SJCRH30 (cell line): ENCODE results near the gene CSMD2. TPM values are rescaled to one million over a fixed set of nuclear protein-coding genes. Genes with fewer than 3 reads are reported as not detected.
A peak's percentile ranks its signal among the peaks of the same experiment; 100 is the strongest.

Source experiments
- DNase-seq, 2 experiments: peaks; one replicate each; pipeline ENCODE4 v3.0.0-alpha.2; 2015 to 2020
- H3K27ac ChIP-seq: fragments of 250-450 bp; sonication (Bioruptor Pico); 2 replicates; pipeline ENCODE4 v1.5.1; 2020; ENCODE audit warnings: mild to moderate bottlenecking, moderate library complexity
- H3K27me3 ChIP-seq: fragments of 250-450 bp; sonication (Bioruptor Pico); 2 replicates; pipeline ENCODE4 v1.5.1; 2020; ENCODE audit warnings: mild to moderate bottlenecking, moderate library complexity
- H3K36me3 ChIP-seq: fragments of 250-450 bp; sonication (Bioruptor Pico); 2 replicates; pipeline ENCODE4 v1.5.1; 2020; ENCODE audit warnings: mild to moderate bottlenecking, moderate library complexity
- H3K4me1 ChIP-seq: fragments of 250-450 bp; sonication (Bioruptor Pico); 2 replicates; pipeline ENCODE4 v1.5.1; 2020; ENCODE audit warnings: mild to moderate bottlenecking, moderate library complexity
- H3K4me3 ChIP-seq: fragments of 250-450 bp; sonication (Bioruptor Pico); 2 replicates; pipeline ENCODE4 v1.5.1; 2020; ENCODE audit warnings: mild to moderate bottlenecking, moderate library complexity
- H3K9me3 ChIP-seq: fragments of 250-450 bp; sonication (Bioruptor Pico); replicated peaks from 2 replicates; pipeline ENCODE4 v1.5.1; 2020; ENCODE audit warnings: mild to moderate bottlenecking, moderate library complexity
- total RNA-seq: library from RNA; depleted of rRNA; stranded (reverse); fragments of >200 nt; shearing (Covaris generic); gene quantifications from 2 replicates; pipeline ENCODE4 v1.2.3, GENCODE V29; 2014

Gene CSMD2
- total RNA-seq, 1 experiment from 2014 or later: 0.14 TPM

DNA sequence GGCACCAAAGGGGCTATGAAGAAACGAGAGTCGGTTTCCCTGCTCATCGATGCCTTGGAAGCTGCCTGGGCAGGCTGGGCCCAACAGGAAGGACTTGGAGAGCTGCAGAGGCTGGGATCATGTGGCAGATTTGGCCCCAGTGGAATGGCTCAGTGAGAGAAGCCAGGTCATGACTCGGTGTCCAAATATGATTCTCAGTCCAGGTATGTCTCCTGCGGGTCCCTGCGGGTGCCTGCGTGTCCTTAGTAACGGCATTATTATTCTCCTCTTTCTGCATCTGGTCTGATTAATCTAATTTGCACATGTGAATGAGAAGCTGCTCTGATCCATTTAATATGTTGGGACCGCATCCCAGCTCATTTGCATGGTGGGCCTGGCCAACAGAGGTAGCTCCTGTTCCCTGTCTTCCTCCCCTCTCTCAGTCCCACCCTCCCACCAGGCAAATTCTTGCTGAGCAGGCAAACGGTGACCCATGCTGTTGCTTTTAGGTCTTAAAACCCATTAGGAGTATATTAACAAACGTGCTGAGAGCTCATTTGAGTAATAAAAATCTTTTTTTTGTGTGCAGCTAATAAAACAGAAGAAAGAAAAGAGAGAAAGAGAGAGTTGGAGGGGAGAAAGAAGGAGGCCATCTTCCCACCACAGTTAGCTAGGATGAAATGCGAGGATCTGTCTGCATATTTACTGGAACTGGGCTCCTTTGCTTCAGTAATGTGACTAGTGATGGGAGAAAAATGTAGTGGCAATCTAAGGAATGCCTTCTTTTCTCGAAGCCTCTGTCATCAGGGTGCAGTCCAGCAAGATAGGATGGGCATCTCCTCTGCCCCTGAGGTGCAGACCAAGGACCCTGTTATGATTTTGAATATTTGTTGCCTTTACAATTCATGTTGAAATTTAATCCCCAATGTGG lies 167.6 kb downstream of the CSMD2 start:
- no peak overlapping the region for H3K4me3 ChIP-seq
- no peak overlapping the region for H3K27ac ChIP-seq
- H3K36me3 ChIP-seq: no peaks in the 10 kb centered on the region
- DNase-seq: no peak
- H3K27me3 ChIP-seq: peaks cover 16% of the 10 kb centered on the region; the same call in 1 of the 2 replicates
- H3K9me3 ChIP-seq: no peaks in the 10 kb centered on the region
- H3K4me1 ChIP-seq: no peaks in the 10 kb centered on the region

DNA sequence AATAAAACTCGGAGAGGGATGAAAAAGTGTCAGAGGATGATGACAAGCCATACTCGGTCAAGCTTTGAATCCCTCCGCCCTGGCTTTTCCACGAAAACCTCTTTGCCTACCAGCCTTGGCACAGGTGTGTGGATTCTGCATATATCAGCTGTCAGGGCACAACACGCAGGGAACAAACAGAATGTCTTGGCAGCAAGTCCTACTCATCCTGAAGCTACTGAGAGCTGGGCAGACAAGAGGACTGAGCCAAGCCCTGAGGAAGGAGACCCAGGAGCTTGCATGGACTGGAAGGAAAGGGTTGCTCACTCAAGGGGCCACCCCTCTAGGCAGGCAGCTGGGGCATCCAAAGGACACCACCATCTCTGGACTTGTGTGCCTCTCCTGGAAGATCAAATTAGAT lies 168.7 kb downstream of the CSMD2 start:
- Histone ChIP-seq H3K9me3 (no peaks in the 10 kb centered on the region), H3K27me3 (peaks cover 13% of the 10 kb centered on the region; the same call in 1 of the 2 replicates), H3K27ac (no peak overlapping the region), H3K4me3 (no peak overlapping the region), H3K36me3 (no peaks in the 10 kb centered on the region), H3K4me1 (no peaks in the 10 kb centered on the region)
- no peak for DNase-seq

DNA sequence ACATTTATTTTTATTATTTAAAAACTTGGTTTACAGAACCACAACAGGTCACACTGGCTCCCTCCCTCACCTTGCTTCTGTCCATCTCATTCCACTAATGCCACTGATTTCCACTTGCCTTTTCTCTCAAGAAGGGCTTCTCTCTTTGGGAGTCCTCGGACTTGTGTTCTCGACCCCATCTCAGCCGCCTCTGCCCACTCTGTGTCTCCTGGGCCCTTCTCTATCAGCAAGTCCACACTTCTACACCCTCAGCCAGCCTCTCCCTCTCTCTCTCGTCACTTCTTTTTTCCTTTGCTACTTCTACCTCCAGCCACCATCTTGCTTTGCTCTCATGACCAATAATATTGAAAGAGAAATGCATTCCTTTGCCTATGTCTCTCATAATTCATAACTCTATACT lies 171.7 kb downstream of the CSMD2 start:
- Histone ChIP-seq H3K4me1 (no peaks in the 10 kb centered on the region), H3K27me3 (peaks cover 2% of the 10 kb centered on the region; the same call in 1 of the 2 replicates), H3K27ac (no peak overlapping the region), H3K36me3 (no peaks in the 10 kb centered on the region), H3K9me3 (no peaks in the 10 kb centered on the region), H3K4me3 (no peak overlapping the region)
- no peak for DNase-seq

DNA sequence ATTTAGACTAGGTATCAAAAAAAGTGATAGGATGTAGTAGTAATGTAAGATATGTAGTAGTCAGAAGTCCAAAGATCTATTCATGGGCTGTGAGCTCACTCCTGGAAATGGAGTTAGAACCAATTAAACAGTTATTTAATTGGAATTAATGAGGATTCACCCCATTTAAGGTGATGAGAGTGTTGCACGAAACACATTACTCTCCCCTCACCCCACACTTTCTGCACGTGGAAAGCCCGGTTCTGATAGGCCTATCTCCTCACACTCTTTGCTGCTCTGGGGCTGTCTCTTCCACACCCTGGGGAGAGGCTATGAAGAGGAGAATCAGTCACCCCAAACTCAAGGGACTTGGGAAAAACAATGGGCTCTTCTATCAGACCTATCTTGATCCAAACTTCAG lies 174.7 kb downstream of the CSMD2 start:
- Histone ChIP-seq H3K36me3 (no peaks in the 10 kb centered on the region), H3K27ac (no peak overlapping the region), H3K4me3 (no peak overlapping the region), H3K4me1 (no peaks in the 10 kb centered on the region), H3K27me3 (no peaks in the 10 kb centered on the region; the same call in none of the 2 replicates), H3K9me3 (no peaks in the 10 kb centered on the region)
- no peak for DNase-seq

DNA sequence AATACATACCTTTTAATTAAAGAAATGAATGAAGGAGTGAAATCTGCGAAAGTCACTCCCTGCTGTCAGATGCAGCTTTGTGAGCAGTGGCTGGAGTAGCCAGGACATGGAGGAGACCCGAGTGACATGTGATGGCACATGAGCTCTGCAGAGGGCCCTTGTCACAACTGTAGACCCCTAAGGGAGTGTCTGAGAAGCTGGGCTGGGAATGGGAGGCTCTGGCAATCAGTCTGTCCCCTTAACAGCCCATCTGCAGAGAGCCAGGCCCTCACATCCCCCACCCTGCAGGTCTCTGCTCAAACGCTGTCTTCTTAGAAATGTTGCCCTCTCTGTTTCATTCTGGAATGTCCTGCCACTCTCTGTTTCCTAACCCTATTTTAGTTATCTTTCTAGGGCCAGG lies 176.9 kb downstream of the CSMD2 start:
- H3K36me3 ChIP-seq: no peaks in the 10 kb centered on the region
- DNase-seq: no peak
- H3K27me3 ChIP-seq: no peaks in the 10 kb centered on the region; the same call in none of the 2 replicates
- no peaks in the 10 kb centered on the region for H3K9me3 ChIP-seq
- H3K4me1 ChIP-seq: no peaks in the 10 kb centered on the region
- no peak overlapping the region for H3K4me3 ChIP-seq
- no peak overlapping the region for H3K27ac ChIP-seq

DNA sequence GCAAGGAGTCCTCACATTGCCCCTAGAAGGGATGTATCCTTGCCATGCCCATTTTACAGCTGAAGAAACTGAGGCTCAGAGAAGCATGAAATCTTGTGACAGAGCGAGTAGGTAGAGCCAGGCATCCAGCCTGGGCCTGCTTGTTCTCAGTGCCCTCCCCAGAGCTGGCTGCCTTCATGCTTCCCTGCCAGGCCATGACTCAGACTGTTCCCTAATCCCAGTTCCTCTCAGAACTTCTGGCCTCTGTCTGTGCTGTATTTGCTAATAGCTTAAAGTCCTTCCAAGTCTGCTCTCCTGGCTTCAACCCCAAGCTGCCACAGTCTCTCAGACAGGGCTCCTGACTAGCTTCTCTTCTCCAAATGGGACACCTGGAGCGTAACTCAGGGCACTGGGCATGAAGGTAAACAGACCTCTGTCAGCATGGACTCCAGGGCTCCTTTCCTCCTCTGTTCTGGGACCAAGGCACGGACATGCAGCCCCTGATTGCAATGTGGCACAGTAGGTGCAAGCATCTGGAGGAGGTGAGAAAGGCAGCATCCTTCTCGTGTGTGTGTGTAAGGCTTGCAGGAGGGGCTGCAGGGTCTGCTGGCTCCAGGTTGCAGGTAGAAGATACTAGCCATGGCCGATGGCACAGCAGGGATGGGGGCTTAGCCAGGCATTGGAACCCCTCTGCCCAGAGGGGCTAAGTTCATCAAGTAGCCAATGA lies 178.5 kb downstream of the CSMD2 start:
- Histone ChIP-seq H3K36me3 (no peaks in the 10 kb centered on the region), H3K9me3 (no peaks in the 10 kb centered on the region), H3K4me1 (no peaks in the 10 kb centered on the region), H3K27me3 (no peaks in the 10 kb centered on the region; the same call in none of the 2 replicates), H3K4me3 (no peak overlapping the region), H3K27ac (no peak overlapping the region)
- DNase-seq: no peak

DNA sequence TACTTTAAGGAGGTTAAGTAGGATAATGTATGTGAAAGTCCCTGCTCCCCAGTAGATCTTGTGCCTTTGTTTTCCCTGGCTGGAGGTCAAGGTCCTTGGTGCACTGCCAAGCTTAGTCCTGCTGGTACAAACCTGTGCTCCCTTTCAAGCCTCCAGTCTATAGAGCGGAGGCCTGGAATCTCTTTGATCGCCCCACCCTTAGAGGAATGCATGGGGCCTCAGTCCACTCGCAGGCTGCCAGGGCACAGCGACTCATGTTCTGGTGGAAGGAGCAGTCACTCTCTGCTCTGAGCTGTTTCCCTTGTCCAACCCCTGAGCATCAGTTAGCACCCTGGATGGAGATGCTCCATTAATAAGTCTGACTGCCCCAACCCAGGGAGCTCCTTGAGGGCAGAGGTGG lies 179.4 kb downstream of the CSMD2 start:
- H3K27ac ChIP-seq: no peak overlapping the region
- H3K27me3 ChIP-seq: no peaks in the 10 kb centered on the region; the same call in none of the 2 replicates
- no peaks in the 10 kb centered on the region for H3K9me3 ChIP-seq
- H3K4me3 ChIP-seq: no peak overlapping the region
- no peaks in the 10 kb centered on the region for H3K36me3 ChIP-seq
- no peaks in the 10 kb centered on the region for H3K4me1 ChIP-seq
- no peak for DNase-seq

DNA sequence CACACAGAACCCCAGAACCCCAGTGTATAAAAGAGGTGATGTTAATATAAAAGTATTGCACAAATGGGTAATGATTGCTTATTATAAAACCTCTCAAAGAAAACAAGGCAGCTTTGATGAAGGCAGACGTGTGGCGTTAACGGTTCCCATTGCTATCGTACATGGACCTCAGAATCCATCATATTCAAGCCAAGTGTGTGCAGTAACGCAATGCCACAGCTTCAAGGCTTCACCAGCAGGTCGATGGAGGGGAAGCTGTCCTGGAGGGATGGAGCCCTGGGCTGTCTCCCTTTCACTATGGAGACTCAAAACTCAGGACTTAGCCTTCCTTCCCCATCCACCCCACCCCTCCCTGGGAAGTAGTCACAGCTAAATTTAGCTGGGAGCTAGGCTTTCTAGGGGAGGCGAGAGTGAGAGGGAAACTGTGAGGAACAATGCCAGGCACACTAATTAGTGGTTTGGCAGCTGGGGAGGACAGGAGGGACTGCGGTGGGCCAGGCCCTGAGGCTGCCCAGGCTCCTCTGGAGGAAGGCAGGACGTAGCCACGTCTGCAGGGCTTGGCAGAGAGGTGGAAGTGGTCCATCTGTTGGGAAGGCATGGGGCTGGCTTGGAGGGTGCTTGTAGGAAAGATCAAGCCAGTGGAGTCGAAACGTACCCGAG lies 180.0 kb downstream of the CSMD2 start:
- Histone ChIP-seq H3K27ac (no peak overlapping the region), H3K4me3 (no peak overlapping the region), H3K9me3 (no peaks in the 10 kb centered on the region), H3K4me1 (no peaks in the 10 kb centered on the region), H3K27me3 (no peaks in the 10 kb centered on the region; the same call in none of the 2 replicates), H3K36me3 (no peaks in the 10 kb centered on the region)
- peak in 1 of 2 experiments; percentile 19 for DNase-seq

DNA sequence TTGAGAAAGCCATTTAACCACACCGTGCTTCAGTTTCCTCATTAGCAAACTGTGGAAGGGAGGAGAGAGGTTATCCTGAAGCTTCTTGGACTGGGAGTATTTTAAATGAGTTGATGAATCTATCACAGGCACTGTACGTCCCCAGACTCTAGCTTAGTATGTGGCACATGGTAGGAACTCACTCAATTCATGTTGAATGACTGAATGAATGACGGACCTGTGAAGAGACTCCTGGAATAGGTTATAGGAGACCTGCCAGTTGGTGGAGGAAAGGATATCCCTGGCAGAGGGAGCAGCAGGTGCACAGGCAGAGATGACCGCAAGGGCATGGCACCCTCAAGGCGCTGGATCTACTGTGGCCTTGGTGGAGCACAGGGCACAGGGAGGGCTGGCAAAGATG lies 182.6 kb downstream of the CSMD2 start:
- DNase-seq: no peak
- Histone ChIP-seq H3K9me3 (no peaks in the 10 kb centered on the region), H3K4me3 (no peak overlapping the region), H3K27me3 (peaks cover 8% of the 10 kb centered on the region), H3K36me3 (no peaks in the 10 kb centered on the region), H3K27ac (no peak overlapping the region), H3K4me1 (no peaks in the 10 kb centered on the region)

DNA sequence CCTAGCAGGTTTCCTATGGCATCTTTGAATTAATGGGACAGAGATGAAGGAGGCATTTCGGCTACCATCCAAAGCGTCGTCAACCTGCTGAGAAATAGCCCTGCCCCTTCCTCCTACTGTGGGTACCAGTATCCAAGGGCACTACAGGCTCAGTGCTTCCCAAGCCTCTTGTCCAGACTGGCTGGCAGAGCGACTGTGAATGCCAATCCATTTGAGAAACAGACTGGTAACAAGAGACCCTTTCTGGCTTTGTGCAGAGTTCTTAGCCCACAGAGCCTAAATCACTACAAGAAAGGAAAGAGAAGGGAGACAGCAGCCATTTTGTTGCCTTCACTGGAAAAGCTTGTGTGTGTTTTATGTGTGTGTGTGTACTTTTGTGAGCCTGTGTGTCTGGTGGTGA lies 185.7 kb downstream of the CSMD2 start:
- Histone ChIP-seq H3K27me3 (peaks cover 15% of the 10 kb centered on the region), H3K27ac (no peak overlapping the region), H3K4me1 (no peaks in the 10 kb centered on the region), H3K36me3 (no peaks in the 10 kb centered on the region), H3K4me3 (no peak overlapping the region), H3K9me3 (no peaks in the 10 kb centered on the region)
- no peak for DNase-seq

DNA sequence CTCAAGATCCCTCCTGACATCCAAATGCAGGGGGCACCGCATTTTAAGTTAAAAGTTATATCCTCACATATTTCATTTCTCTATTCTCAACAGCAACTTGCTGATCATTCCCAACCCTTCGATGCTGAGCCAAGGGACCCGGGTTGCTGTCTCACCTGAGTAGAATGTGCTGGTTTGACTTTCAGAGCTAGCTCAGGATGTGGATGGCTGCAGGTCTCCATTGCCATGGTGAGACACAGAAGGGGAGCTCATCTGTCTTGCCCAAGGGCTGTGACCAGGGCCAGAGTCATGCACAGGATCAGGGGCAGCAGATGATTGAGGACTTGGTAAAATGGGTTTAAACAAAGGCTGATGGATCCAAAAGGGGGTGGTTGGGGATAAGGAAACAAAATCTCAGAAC lies 189.1 kb downstream of the CSMD2 start:
- Histone ChIP-seq H3K36me3 (no peaks in the 10 kb centered on the region), H3K4me1 (no peaks in the 10 kb centered on the region), H3K27me3 (peaks cover 20% of the 10 kb centered on the region), H3K9me3 (no peaks in the 10 kb centered on the region), H3K4me3 (no peak overlapping the region), H3K27ac (no peak overlapping the region)
- DNase-seq: no peak

DNA sequence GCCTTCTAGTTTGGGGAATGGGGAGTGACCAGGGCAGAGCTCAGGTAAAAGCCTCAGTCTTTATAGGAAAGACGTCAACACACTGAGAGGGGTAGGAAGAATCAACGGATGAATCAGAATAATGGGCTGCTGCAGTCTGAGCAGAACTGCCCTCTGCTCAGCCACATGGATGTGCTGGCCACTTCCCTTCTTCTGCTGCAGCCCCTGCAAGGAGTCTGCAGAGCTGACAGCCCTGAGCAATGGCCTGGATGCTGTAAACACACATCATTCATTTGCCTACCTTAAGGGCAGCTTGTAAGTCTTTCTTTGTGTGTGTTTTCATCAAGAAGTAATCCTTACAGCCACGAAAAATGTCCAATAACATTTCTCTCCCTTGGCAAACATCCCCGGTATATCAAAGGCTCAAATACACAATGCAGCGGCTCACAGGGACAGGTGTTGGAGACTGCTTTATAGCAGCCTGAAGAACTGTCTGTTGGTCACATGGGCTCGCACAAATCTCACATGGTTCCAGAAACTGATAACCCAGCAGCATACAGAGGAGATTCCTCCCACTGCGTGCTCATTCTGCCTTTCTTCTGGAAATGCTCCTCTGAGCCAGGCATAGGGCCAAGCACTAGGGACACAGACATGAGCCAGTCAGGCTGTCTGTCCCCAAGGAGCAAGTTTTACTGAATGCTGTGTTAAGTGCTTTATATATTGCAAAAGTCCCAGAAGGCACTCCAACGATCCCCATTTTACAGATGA lies 191.1 kb downstream of the CSMD2 start:
- no peak for DNase-seq
- Histone ChIP-seq H3K36me3 (no peaks in the 10 kb centered on the region), H3K27ac (no peak overlapping the region), H3K9me3 (no peaks in the 10 kb centered on the region), H3K27me3 (peaks cover 18% of the 10 kb centered on the region), H3K4me3 (no peak overlapping the region), H3K4me1 (no peaks in the 10 kb centered on the region)

DNA sequence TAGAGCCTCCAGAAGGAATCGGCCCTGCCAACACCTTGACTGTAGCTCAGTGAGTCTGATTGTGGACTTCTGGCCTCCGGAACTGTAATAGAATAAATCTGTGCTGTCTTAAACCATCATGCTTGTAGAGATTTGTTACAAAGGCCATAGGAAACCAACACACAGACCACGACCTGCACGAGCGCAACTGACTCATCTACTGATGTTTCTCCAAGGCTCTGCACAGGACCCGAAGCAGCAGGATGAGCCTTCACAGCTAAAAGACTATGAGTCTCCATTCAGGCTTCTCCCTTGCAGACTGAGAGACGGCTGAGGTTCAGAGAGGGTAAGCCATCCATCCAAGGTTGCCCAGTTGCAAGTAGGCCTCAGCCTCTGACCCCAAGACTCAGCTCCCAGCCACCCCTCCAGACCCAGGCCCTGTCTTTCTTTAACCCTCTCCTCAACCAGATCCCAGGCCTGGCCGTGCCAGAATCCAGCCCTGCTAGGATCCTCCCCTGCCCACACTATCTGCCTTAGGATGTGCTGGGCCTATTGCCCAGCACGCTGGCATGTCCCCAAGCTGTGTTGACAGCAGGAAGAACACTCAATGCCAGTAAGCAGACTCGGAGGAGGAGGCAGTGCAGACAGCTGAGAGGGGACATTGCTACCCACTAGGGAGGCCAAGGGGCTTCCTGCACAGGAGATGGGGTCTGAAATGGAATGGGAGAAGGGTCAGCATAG lies 192.2 kb downstream of the CSMD2 start:
- peaks cover 14% of the 10 kb centered on the region for H3K27me3 ChIP-seq
- H3K36me3 ChIP-seq: no peaks in the 10 kb centered on the region
- H3K4me3 ChIP-seq: no peak overlapping the region
- no peaks in the 10 kb centered on the region for H3K9me3 ChIP-seq
- no peak for DNase-seq
- no peak overlapping the region for H3K27ac ChIP-seq
- no peaks in the 10 kb centered on the region for H3K4me1 ChIP-seq

DNA sequence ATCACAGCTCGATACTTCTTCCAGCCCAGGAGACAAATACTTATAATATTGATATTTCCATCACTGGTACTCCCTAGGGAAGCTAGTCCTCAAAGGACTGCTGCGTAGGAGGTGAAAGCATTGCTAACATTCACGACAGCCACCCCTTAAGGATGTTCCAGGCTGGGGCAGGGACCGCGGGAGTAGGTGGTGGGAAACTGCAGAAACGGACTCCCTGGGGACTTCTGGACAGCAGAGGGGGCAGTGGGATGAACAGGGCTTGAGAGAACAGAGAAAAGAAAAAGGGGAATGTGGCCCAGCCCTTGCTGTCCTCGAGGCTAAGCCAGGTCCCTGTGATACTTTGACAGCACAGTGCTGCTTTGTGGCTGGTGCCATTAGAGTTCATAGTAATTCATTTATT lies 193.1 kb downstream of the CSMD2 start:
- no peak for DNase-seq
- Histone ChIP-seq H3K27ac (no peak overlapping the region), H3K4me1 (no peaks in the 10 kb centered on the region), H3K27me3 (peaks cover 13% of the 10 kb centered on the region), H3K9me3 (no peaks in the 10 kb centered on the region), H3K4me3 (no peak overlapping the region), H3K36me3 (no peaks in the 10 kb centered on the region)
